Transverse colon (tissue), 4 donors: ENCODE measurements around the gene PALLD. TPM values are rescaled to one million over a fixed set of nuclear protein-coding genes. Genes with fewer than 3 reads are reported as not detected.

ENCODE experiments used
- DNase-seq: peaks from one replicate; pipeline ENCODE4 v3.0.0-alpha.2; 2019
- H3K27ac ChIP-seq, 4 donors: fragments of 200-600 bp; sonication (generic); 2 replicates each; pipeline ENCODE4 v1.5.1; 2016 to 2018; ENCODE audit warnings: inconsistent platforms in 4 of 4
- H3K27me3 ChIP-seq: fragments of 200-600 bp; sonication (generic); 2 replicates; pipeline ENCODE4 v1.5.1; 2017; ENCODE audit warnings: inconsistent platforms
- H3K36me3 ChIP-seq, 4 donors: fragments of 200-600 bp; sonication (generic); 2 replicates each; pipeline ENCODE4 v1.5.1; 2017 to 2019; ENCODE audit warnings: inconsistent platforms in 4 of 4
- H3K4me1 ChIP-seq, 4 donors: fragments of 200-600 bp; sonication (generic); 2 replicates each; pipeline ENCODE4 v1.5.1; 2017 to 2020; ENCODE audit warnings: inconsistent platforms in 4 of 4
- H3K4me3 ChIP-seq, 4 donors: fragments of 200-600 bp; sonication (generic); 1 replicate in 1 of 4; 2 replicates in 3 of 4; pipeline versions ENCODE4 v1.5.1 to v1.6.1; 2017 to 2019; ENCODE audit warnings: inconsistent platforms in 4 of 4
- H3K9me3 ChIP-seq, 2 donors: fragments of 200-600 bp; sonication (generic); 2 replicates each; pipeline ENCODE4 v1.5.1; 2017 to 2019; ENCODE audit warnings: inconsistent platforms in 2 of 2
- EP300 ChIP-seq: sonication (generic); formaldehyde crosslinking; IDR thresholded peaks from one replicate; pipeline ENCODE4 v1.6.1; 2017; ENCODE audit warnings: antibody characterized with exemption, low read depth
- POLR2A ChIP-seq: fragments of 450-650 bp; IDR thresholded peaks from one replicate; pipeline ENCODE4 v1.6.1; 2016; ENCODE audit warnings: antibody characterized with exemption, mild to moderate bottlenecking, moderate library complexity
- POLR2AphosphoS5 ChIP-seq, 3 donors: sonication (generic); formaldehyde crosslinking; IDR thresholded peaks; one replicate each; pipeline ENCODE4 v1.6.1; 2016; ENCODE audit warnings: antibody characterized with exemption in 3 of 3
- WGBS, 2 donors: methylation state at CpG; one replicate each; pipeline ENCODE4 v1.1.5; 2018; ENCODE audit warnings: low coverage in 1 of 2; 5-methylcytosine and 5-hydroxymethylcytosine counted together
- in situ Hi-C, 4 donors: fragments of 200-750 bp; cut with MboI; loops; one replicate each; pipeline versions ENCODE4 v1.15.0 to v1.15.1; 2017; ENCODE audit warnings: low sequenced_read_pairs in 3 of 4, low pct_ligation_motif_present in 1 of 4, low pct_unique_long_range_greater_than_20kb in 1 of 4
- intact Hi-C: fragments of 100-400 bp; cut with DNase I; formaldehyde crosslinking; loops from one replicate; pipeline ENCODE4 v1.15.1; 2023; ENCODE audit warnings: low total_unique reads
- total RNA-seq, 4 donors: library from RNA; depleted of rRNA; stranded (reverse); fragments of >200 nt; gene quantifications; one replicate each; pipeline ENCODE4 v1.1.0, GENCODE V29; 2016
- TF ChIP-seq, protein P1 (sequence below), 5 experiments: fragments of 200-600 bp in 3 of 5; fragments of 450-650 bp in 2 of 5; sonication (generic) in 3 of 5; IDR thresholded peaks; 1 replicate in 2 of 5; 2 replicates in 3 of 5; pipeline ENCODE4 v1.5.1; 2016 to 2017; ENCODE audit warnings: antibody characterized with exemption in 5 of 5, inconsistent platforms in 3 of 5, mild to moderate bottlenecking in 2 of 5, moderate library complexity in 1 of 5

PALLD gene
- total RNA-seq, 4 donors from 2014 or later, result 230 to 309 (median 278) TPM

DNA sequence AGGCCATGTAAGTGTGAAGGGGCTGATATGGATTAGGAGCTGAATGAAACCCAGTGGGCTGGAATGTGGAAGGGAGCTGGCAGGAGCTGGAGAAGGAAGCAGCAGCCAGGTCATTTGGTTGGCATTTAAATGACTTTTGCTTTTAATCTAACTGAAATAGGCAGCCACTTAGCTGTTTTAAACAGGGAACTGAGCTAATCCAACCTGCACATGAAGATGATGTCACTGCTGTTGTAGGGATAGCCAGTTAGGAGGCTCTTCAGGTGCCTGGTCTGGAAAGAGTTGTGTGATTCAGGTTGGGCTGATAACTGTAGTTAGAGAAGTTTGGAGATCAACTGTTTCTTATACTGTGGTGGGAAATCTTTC, 122.4 kb downstream of the PALLD start:
- no peak overlapping the region for H3K4me3 ChIP-seq
- no peaks in the 10 kb centered on the region for H3K9me3 ChIP-seq
- H3K4me1 ChIP-seq, result peaks cover 0 to 5% (median 0%) of the 10 kb centered on the region in 4 donors
- no peak for TF ChIP-seq EP300
- H3K27me3 ChIP-seq, result no peaks in the 10 kb centered on the region
- no peak for DNase-seq
- intact Hi-C loops, result no loop called here
- H3K27ac ChIP-seq, result no peak overlapping the region
- no peaks in the 10 kb centered on the region for H3K36me3 ChIP-seq
- in situ Hi-C loops, result no loop called here

DNA sequence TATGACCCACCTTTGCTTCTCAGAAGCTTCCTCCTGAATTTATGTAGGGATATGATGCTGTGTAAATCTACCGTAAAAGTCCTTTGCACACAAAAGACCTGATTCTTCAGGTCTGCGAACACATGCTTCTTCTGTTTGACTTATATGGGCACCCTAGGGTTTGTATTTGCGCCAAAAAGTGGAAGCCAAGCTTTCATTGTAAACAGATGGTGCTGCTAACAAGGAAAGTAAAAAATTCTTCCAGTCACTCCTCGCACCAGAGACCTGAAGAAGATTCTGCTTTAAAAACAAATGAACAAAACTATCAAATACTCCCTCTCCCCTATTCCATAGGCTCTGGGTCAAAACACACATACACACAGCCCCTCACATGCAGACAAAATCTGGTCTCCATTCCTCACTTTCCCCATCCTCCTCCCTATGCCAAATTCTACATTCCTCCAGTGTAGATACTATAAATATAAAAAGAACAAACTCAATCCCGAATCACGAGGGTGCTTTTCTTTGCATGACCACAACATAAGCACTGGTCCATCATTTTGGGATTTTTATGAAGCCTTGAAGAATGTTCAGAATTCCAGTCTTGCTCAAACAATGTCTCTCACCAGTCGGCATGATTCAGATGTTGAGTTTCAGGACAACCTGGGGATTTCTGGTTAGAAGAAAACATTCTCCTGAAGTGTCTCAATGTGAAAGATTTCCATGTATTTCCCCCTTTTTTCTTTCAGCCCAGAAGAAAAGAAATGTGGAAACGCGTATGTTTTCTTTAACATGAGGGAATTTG, 125.1 kb downstream of the PALLD start:
- TF ChIP-seq, protein P1, sequence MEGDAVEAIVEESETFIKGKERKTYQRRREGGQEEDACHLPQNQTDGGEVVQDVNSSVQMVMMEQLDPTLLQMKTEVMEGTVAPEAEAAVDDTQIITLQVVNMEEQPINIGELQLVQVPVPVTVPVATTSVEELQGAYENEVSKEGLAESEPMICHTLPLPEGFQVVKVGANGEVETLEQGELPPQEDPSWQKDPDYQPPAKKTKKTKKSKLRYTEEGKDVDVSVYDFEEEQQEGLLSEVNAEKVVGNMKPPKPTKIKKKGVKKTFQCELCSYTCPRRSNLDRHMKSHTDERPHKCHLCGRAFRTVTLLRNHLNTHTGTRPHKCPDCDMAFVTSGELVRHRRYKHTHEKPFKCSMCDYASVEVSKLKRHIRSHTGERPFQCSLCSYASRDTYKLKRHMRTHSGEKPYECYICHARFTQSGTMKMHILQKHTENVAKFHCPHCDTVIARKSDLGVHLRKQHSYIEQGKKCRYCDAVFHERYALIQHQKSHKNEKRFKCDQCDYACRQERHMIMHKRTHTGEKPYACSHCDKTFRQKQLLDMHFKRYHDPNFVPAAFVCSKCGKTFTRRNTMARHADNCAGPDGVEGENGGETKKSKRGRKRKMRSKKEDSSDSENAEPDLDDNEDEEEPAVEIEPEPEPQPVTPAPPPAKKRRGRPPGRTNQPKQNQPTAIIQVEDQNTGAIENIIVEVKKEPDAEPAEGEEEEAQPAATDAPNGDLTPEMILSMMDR (IDR thresholded peaks at IDR 0.05), result no peak
- no peak for TF ChIP-seq POLR2AphosphoS5 (IDR thresholded peaks at IDR 0.05)
- no peak for TF ChIP-seq EP300
- TF ChIP-seq POLR2A, result no peak
- no peak overlapping the region for H3K4me3 ChIP-seq
- WGBS, 2 donors, result 66 to 78% methylated on average over 8 to 9 of the region's 9 CpGs
- no peaks in the 10 kb centered on the region for H3K36me3 ChIP-seq
- no peaks in the 10 kb centered on the region for H3K9me3 ChIP-seq
- peak overlapping the region in 2 of 4 donors; percentile 5 to 46 for H3K27ac ChIP-seq
- DNase-seq, result no peak
- peaks cover 0 to 5% (median 0%) of the 10 kb centered on the region in 4 donors for H3K4me1 ChIP-seq
- H3K27me3 ChIP-seq, result no peaks in the 10 kb centered on the region
- intact Hi-C loops, result no loop called here
- in situ Hi-C loops, result no loop called here

DNA sequence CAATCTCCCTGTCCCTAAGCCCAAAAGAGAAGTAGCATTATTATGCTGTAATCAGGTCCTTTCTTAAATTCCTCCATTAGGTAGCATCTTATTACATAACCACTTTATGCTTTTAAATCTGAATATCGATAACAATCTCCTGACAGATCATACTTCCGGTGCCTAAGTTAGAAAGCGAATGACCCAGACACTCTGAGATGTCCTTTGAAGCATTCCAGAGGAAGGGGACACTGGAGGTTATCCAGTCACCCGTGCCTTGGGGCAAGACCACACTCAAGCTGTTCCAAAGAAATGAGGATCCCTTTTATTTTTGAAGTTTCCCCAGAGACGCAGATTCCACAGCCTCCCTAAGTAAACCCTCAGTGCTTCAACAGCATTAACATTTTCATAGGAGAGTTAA, 125.7 kb downstream of the PALLD start:
- in situ Hi-C loops (no loop called here), intact Hi-C loops (no loop called here)
- Histone ChIP-seq H3K4me1 (peaks cover 0 to 5% (median 0%) of the 10 kb centered on the region in 4 donors), H3K27ac (peak overlapping the region in 1 of 4 donors; percentile 46), H3K27me3 (no peaks in the 10 kb centered on the region), H3K4me3 (no peak overlapping the region), H3K9me3 (no peaks in the 10 kb centered on the region), H3K36me3 (no peaks in the 10 kb centered on the region)
- no peak for TF ChIP-seq POLR2A
- no peak for TF ChIP-seq POLR2AphosphoS5 (IDR thresholded peaks at IDR 0.05)
- no peak for TF ChIP-seq EP300
- TF ChIP-seq, protein P1 (IDR thresholded peaks at IDR 0.05), result no peak
- DNase-seq, result no peak
- WGBS, 2 donors, result 85 to 90% methylated on average over 4 to 5 of the region's 5 CpGs

DNA sequence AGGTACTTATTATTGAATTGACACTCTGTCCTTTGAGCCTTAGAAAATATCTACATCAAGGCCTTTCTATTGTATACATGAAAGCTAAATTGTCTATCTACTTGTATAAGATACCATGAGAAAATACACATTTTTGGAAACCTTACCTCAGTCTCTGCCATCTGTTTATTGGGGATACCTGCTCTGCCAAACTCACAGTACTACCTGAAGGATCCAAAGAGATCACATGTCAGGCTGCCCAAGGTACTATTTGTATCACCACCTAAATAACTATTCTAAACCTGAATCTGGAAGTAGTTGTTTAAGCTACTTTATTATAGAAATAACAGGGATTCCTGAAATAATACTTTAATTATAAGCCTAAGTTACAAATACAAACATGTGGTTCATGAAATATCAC, 126.2 kb downstream of the PALLD start:
- H3K27me3 ChIP-seq, result no peaks in the 10 kb centered on the region
- H3K4me3 ChIP-seq, result no peak overlapping the region
- in situ Hi-C loops (no loop called here), intact Hi-C loops (no loop called here)
- no peak for TF ChIP-seq EP300
- no peak for TF ChIP-seq POLR2AphosphoS5 (IDR thresholded peaks at IDR 0.05)
- no peak for TF ChIP-seq POLR2A
- TF ChIP-seq, protein P1 (IDR thresholded peaks at IDR 0.05), result no peak
- H3K36me3 ChIP-seq, result no peaks in the 10 kb centered on the region
- H3K9me3 ChIP-seq, result no peaks in the 10 kb centered on the region
- DNase-seq, result no peak
- H3K4me1 ChIP-seq, result peaks cover 0 to 5% (median 0%) of the 10 kb centered on the region in 4 donors
- H3K27ac ChIP-seq, result no peak overlapping the region

DNA sequence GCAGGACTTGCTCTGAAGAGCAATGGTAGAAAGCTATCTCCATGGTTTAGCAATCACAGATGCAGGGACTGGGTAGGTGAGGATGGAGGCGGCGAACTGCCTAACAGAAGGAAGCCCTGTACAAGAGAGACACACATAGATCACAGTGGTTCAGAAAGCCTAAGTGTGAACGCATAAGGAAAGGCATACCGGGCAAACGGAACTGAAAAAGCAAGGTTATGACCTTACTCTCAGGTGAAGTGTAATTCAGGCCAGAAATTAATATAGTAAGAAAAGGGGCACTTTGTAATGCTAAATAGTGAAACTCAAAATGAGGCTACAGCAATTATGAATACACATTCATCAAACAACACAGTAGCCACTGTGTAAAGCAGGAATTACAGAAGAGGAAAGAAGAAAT, 126.6 kb downstream of the PALLD start:
- H3K27me3 ChIP-seq, result no peaks in the 10 kb centered on the region
- TF ChIP-seq POLR2AphosphoS5 (IDR thresholded peaks at IDR 0.05) (no peak), EP300 (no peak)
- TF ChIP-seq, protein P1 (IDR thresholded peaks at IDR 0.05), result no peak
- no peak overlapping the region for H3K27ac ChIP-seq
- no peak overlapping the region for H3K4me3 ChIP-seq
- H3K9me3 ChIP-seq, result no peaks in the 10 kb centered on the region
- no peaks in the 10 kb centered on the region for H3K36me3 ChIP-seq
- peaks cover 0 to 5% (median 0%) of the 10 kb centered on the region in 4 donors for H3K4me1 ChIP-seq
- no peak for DNase-seq
- in situ Hi-C loops, result no loop called here
- WGBS, 2 donors, result 88 to 89% methylated on average over 5 of the region's 5 CpGs
- intact Hi-C loops, result no loop called here
